HG03108 (cell line): ENCODE results near the gene HSPA9.

Source experiments
- ATAC-seq: cut with Tn5 transposase; IDR thresholded peaks from one replicate; pipeline ENCODE4 v1.9.1; 2021; ENCODE audit warnings: moderate library complexity; ENCODE audit not compliant: unreplicated experiment

HSPA9 gene

DNA sequence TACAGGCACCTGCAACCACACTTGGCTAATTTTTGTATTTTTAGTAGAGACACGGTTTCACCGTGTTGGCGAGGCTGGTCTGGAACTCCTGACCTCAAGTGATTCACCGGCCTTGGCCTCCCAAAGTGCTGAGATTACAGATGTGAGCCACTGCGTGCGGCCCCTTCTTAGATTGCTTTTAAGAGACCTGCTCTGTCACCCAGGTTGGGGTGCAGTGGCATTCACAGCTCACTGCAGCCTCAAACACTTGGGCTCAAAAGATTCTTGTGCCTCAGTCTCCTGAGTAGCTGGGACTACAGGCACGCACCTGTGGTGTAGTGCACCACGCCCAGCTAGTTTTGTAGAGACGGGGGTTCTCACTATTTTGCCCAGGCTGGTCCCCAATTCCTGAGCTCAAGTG is 11.0 kb downstream of the HSPA9 start:
- no peak for ATAC-seq

DNA sequence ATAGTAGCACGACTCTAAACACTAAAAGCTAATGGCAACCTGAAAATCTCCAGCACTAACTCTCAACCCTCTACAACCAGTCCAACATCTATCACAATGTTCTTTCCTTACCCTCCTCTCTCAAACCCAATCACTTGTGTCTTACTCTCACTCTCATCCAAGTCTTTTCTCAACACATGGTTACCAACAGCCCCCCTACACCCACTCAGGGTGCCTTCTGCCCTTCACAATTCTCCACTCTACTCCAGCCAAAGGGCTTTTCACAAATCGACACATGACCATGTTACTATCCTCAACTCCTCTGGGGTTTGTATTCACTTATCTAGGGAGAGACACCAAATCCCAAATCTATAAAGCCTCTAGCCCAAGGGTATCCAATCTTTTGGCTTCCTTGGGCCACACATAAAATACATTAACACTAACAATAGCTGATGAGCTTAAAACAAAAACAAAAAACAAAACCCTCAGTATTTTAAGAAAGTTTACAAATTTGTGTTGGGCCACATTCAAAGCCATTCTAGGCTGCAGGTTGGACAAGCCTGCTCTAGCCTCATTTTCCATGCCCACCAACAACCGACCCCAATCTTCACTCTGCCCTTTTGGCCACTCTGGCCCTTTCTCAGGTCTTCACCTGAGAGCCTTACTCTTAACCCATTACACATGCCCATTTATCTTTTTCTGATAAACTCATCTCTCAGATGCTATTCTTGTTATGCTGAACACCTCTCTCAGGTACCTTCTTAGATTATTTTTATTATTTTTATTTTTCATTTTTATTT is 11.7 kb downstream of the HSPA9 start:
- ATAC-seq = no peak

DNA sequence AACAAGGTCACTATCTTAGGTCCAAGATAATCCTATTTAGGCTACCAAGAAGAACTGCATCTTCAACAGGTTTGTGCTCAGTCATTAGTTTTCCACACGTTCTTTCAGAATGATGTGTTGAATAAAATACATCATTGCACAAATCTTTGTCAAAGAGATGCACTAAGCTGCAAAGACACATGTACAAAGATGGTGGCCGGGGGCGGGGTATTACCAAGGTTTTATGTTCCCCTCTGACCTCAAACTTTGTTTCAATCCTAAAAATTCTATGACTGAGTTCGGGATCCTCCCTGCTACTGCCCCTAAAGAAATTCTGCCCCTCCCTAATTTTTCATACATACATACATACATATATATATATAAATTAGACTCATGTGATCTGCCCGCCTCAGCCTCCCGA is 14.2 kb downstream of the HSPA9 start:
- ATAC-seq = no peak

DNA sequence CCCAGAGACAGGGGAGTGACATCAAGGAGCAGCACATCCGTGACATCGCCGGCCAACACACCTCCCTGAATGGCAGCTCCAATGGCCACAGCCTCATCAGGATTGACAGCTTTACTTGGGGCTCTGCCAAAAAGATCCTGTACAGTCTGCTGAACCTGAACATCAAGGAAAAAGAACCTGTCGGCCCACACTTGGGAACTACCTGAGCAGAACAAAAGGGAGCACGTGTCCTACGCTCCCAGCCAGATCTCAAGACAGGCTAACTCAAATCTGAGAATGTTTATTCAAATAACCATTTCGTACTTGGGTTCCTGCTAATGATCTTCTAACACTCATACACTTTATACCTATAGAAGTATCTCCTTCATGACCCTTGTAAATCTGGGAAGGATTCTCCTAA is 15.3 kb downstream of the HSPA9 start:
- no peak for ATAC-seq

DNA sequence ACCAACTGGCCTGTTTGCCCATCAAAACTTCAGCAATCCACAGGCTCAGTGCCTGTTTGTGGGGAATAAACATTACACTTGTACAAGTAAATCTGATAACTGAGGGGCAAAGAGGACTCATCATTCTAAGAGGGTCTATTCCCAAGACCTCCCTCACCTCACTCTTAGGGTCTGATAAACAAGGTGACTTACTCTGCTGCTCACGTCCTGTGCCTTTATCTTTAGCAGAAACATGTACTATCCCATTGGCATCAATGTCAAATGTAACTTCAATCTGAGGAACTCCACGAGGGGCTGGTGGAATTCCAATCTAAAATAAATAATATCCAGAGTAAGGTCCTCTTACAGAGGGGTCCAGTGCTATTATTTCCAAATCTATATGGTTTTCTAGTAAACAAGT is 17.5 kb downstream of the HSPA9 start:
- no peak for ATAC-seq

DNA sequence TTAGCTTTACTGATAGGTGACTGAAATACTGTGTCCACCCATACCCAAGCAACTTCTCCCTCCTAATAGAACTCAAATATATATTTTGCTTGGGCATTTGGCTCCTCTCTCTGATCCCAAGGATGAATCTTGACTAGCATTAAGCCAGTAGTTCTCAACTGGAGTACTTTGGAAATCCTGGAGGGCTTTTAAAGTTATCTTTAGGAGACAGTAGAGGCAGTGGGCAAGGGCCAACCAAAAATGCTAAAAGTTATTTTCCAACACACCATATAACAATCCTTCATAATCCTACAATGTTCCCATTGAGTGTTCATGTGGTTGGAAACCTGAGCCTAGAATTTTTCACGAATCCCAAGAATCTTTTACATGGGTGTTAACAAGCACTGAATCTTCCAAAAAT is 21.1 kb downstream of the HSPA9 start:
- ATAC-seq = no peak

DNA sequence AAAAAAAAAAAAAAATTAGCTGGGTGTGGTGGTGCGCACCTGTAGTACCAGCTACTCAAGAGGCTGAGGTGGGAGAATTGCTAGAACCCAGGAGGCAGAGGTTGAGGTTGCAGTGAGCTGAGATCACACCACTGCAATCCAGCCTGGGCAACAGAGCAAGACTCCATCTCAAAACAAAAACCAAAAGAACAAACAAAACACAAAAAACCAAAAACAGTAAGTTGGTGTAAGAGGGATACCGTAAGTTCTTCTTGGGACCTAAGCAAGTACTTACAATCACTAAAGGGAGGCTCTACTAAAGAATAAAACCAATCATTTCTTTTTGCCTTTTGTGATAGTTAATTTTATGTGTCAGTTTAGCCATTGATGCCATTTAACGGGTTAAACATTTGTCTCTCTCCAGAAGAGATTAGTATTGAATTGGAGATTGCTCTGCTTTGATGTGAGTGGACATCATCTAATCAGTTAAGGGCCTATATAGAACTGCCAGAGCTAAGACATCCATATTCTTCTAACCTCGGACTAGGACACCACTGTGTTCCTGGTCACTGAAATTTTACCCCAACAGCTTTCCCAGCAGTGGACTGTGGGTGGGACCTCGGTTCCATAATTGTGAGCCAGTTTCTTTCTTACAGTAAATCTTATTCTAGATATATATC is 21.6 kb downstream of the HSPA9 start:
- no peak for ATAC-seq

DNA sequence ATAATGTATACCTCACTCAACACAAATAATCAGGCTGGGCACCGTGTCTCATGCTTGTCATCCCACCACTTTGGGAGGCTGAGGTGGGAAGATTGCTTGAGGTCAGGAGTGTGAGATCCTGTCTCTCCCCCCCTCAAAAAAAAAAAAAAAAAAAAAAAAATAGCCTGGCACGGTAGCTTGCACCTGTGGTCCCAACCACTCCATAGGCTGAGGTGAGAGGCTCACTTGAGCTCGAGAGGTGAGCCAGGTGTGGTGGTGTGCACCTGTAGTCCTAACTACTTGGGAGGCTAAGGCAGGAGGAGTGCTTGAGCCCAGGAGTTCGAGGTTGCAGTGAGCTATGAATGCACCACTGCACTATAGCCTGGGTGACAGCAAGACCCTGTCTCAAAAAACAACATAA is 22.5 kb downstream of the HSPA9 start:
- ATAC-seq = no peak

DNA sequence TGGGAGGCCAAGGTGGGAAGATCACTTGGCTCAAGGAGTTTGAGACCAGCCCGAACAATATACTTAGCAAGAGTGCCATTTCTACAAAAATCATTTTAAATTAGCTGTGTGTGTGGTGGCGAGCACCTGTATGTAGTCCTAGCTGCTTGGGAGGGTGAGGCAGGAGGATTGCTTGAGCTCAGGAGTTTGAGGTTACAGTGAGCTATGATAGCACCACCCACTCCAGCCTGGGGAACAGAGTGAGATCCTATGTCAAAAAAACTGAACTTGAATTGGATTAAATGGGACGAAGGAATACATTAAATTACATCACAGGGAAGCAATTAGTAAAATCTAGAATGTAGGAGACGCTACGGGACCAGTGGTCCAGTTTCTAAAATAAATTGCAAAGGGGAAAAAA is 25.8 kb downstream of the HSPA9 start:
- ATAC-seq = no peak

DNA sequence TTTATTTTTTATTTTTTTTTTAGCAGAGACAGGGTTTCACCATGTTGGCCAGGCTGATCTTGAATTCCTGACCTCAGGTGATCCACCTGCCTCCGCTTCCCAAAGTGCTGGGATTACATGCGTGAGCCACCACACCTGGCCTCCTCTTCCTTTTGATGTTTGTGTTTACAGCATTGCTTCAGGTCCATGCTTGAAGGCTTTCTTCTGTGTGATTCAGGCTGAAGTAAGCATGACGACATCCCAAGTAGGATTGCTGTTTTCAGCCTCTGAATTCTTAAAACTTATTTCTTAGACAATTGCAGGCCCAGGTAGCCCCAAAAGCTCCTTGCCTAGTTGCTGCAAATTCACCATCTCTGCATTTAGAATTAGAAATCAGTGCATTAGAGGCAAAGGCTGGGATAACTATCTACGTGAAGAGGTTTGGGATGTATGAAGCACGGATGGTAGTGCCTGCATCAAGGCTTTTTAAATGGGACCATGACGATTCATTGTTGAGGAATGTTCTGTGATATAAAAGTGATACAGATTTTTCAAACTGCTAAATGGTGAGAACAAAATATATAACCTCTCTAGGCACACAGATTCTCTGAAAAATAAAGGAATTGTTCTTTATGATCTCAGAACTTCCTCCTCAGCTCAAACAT is 29.2 kb downstream of the HSPA9 start:
- no peak for ATAC-seq

DNA sequence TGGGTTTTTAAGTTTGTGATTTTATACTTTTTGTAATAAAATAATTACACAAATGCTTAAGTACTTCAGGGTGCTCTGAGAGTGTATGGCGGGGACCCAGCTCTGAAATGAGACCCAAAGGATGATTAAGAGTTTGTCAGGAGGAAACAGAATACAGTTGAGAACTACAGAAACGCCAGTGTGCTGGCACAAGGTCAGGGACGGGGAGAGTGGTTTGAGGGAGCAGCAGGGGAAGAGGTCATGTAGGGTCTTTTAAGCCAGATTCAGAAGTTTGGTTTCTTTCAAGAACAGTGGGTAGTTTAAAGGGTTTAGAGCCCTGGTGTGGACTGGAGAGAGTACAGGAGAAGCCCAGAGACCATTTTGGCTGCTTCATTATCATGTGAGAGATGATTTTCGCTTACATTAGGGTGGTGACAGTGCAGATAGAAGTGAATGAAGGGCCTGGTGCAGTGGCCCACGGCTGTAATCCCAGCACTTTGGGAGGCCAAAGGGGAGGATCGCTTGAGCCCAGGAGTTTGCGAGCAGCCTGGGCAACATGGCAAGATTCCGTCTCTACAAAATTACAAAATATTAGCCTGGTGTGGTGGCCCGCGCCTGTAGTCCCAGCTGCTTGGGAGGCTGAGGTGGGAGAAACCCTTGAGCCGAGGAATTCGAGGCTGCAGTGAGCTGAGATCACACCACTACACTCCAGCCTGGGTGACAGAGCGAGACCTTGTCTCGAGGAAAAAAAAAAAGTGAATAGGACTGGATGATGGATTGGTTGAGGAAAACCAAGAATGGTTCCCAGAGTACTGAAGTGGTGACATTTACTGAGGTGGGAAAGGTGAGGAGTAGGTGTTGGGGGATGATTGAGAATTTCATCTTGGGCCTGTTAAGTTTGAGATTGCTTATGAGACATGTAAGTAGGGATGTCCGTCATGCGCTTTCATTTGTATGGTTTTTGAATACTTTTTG is 30.7 kb downstream of the HSPA9 start:
- no peak for ATAC-seq

DNA sequence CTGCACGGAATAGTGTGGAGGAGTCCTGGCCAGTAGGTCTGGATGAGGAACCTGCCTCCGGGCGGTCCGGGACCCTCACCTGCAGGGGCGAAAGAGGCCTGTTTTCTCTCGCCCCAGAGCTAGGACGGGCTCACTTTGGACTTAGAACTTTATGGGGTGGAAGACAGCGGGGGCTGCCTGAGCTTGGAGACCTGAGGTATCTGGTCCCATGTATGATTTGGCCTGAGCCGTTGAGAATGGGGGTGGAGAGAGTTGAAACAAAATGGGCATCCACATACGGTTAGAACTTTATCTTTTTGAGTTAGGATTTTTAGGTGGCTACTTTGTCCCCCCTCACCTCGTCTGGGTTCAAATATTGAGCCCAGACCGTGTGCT is 31.5 kb downstream of the HSPA9 start:
- peak; percentile 25 for ATAC-seq

DNA sequence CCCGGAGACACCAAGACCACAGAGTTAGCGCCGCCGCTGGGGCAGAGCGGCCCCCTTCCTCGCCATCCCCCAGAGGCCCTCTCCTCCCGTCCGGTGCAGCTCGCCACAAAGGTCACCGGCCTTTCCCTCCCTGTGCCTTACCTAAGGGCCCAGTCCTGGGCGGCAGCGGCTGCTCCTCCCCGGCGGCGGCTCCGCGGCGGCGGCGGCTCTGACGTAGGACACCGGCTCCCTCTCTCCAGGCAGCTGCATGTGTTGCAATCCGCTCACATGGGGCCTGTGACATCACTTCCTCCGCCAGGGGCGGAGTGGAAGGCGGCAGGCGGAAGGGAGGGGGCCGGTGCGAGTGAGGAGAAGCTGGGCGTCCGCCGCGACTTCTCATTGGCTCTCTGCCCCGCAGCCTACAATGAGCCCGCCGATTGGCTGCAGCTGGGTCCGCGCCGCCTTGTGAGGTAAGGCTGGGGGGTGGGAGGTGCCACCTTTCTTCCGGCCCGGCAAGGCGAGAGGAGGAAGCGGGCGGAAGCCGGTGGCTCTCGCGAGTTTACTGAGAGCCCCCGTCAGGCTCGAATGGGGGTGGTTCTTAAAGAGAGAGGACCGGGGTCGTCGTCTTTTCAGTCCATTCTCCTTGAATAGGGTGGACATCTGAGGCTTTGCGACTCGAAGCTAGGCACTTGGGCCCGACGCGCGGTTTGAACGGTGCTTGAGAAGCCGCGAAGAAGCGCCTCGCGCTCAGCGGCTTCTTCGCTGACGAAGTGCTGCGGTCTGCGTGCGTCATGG is 32.1 kb downstream of the HSPA9 start, which contains the start of gene ETF1:
Gene ETF1 (minus strand): TSS at position 281 of the 774 bp plus-strand sequence. CDS start 318 bp downstream, outside the sequence.
- peak; percentile 93 for ATAC-seq

DNA sequence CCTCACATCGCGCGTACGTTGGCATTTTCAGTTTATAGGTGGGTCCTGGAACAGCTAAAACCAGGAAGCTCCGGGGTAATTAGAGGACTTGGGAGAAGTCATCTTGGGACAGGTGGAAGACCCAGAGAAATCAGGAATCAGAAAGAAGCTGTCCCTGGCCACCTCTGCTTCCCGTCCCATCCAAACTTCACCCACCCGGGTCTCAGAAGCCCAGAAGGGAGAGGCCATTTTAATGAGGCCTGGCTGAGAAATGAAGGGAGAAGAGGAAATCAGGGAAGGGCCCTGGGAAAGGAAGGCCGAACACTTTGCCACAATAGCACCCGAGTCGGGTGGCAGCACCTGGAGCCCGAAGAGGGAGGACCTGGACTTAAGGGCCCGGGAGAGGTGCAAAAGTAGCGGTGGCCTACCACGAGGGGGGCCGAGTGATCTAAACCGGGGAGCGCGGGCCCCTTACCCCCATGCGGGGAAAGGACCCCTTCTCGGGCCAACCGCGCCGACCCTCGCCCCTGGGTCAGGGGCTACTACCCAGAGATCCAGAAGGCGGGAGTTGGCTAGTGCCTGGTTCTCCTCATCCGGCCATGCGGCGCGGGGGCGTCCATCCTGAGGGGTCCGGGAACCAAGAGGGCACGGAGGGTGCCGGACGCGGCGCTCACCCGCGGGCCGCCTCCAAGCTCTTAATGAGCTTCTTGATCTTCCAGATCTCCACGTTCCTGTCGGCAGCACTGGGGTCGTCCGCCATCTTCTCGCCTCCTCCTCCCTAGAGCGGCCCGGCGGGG is 32.8 kb downstream of the HSPA9 start:
- ATAC-seq = no peak

DNA sequence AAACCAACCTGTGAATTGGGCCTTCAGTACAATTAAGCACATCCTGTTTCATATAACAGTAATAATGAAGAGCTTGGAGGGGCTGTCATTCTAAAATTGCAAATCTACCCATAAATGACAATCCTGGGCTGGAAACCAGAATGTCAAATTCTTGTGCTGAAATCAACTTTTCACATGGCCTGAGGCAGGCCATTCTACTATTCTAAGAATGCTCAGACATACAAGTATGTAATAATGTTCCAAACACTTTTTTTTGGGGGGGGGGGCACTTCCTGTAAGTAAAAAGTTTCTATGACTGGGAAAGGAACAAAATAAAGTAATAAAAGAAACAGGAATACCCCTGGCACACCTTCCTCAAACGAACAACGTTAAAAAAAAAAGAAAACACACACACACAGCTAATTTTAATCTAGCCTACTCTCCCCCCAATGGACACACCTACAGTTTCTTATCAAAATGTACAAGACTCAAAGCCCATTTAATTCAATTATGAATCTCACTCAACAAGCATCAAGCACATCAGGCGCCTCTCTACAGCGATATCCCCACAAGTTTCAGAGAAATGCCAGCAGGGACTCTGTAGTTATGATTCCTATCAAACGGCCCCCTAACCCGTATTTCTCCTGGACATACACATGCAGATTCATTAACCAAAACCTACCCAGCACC is 33.6 kb downstream of the HSPA9 start:
- ATAC-seq = no peak

DNA sequence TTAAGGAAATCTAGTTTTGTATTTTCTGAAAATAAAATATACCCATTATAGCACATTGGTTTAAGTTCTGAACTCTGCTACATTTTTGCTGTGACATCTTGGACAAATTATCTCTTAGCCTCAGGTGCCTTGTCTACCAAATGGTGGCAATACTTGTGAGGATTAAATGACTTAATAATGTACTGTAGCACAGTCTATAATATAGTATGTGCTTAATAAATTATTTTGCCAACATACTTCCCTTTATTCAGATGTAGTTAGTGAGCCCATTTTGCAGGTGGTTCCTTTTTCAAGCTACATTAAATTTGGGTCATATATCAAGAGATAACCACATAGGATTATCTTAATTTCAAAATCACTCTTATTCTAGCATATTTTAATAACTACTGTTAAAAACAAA is 35.4 kb downstream of the HSPA9 start:
- no peak for ATAC-seq

DNA sequence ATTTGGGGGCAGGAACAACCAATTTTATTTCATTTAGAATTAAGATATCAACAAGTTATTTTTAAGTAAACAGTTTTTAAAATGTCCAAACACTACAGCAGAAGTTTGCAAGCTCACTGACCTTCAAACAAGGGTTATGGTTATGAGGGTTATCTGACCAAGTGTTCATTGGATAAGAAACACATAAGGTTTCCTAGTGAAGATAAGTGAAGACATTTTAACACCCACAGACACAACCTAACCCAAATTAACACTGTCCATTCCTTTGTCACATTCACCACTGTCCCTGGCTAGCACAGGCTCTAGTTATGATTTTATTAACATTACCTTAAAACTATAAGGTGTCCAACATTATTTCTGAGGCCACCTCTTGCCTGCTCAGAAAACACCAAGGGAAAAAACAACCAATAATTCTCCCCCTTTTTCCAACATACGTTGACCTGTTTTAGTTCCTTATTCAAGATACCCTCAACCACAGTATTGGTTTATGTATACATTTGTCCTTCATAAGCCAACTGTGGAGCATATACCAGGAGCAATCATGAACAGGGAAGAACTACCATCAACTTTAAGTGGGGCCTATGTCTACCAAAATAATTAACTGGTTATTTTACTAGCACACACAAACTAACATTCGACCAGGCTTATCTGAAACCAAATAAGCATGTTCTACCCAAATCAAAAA is 36.1 kb downstream of the HSPA9 start:
- ATAC-seq = no peak

DNA sequence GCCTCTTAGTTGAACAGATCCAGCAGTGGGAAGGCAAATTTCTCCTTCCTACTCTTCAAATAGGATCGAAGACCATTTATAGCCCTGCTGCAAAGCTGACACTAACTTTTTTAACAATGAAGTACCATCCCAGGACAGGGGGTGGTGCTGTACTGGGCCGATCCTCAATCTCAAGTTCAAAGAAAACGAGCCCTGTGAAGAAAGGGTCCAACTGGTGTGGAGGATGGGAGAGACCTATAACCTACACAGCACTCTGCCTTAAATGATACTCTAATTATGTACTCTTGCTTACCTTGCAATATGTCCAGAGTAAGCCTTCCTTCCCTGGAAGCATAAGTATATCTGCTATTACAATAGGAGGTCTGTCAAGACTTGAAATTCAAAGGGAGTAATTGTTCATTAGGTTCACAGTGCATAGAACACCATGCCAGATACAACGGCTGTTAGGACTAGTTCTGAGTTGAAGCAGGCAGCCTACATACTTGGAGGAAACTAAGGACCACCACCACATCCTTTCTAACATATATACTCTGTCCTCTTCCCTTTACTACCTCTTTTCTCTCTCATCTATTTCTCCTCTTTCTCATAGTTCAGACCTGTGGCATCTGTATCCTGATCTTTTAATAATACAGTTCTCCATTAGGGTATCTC is 38.4 kb downstream of the HSPA9 start:
- no peak for ATAC-seq
